CD4-positive, alpha-beta memory T cell (primary cell): ENCODE results near the gene CPLX1. TPM values are rescaled to one million over a fixed set of nuclear protein-coding genes. Genes with fewer than 3 reads are reported as not detected.

ENCODE experiments used
- CTCF ChIA-PET: fragments of 350-600 bp; sonication (Branson Sonifier 250); formaldehyde crosslinking; loops from one replicate; lab custom pipeline; 2021; ENCODE audit warnings: inconsistent platforms; ENCODE audit not compliant: partially characterized antibody; lab: Charles Lee
- POLR2A ChIA-PET: fragments of 350-600 bp; sonication (Branson Sonifier 250); formaldehyde crosslinking; loops from one replicate; lab custom pipeline; 2021; ENCODE audit not compliant: partially characterized antibody; lab: Charles Lee
- DNase-seq, 5 donors: peaks; one replicate each; pipeline versions ENCODE4 v3.0.0 to v3.0.0-alpha.2; 2020 to 2022; ENCODE audit warnings: mixed read lengths in 1 of 5
- H3K27ac ChIP-seq: one replicate; pipeline ENCODE4 v1.7.0; 2013; ENCODE audit warnings: low read depth, low read length
- H3K27me3 ChIP-seq: 2 replicates; pipeline ENCODE4 v1.7.0; 2013; ENCODE audit warnings: mild to moderate bottlenecking, low read length, moderate library complexity; ENCODE audit not compliant: insufficient read depth
- H3K36me3 ChIP-seq: 2 replicates; pipeline ENCODE4 v1.7.0; 2013; ENCODE audit warnings: mild to moderate bottlenecking, low read length, moderate library complexity; ENCODE audit not compliant: insufficient read depth
- H3K4me1 ChIP-seq: 2 replicates; pipeline ENCODE4 v1.7.0; 2013; ENCODE audit warnings: mild to moderate bottlenecking, low read length, moderate library complexity; ENCODE audit not compliant: insufficient read depth
- H3K4me3 ChIP-seq, 2 donors: one replicate each; pipeline ENCODE4 v1.7.0; 2013; ENCODE audit warnings: low read length in 2 of 2, mild to moderate bottlenecking in 1 of 2
- H3K9me3 ChIP-seq, 2 donors: one replicate each; pipeline ENCODE4 v1.7.0; 2013; ENCODE audit warnings: low read length in 2 of 2, control low read depth in 1 of 2; ENCODE audit not compliant: control insufficient read depth in 1 of 2
- H3K27ac Mint-ChIP-seq, 7 donors: one replicate each; pipeline ENCODE4 v1.8.0; 2020 to 2021; ENCODE audit warnings: mixed read lengths in 7 of 7, mild to moderate bottlenecking in 6 of 7, inconsistent platforms in 3 of 7, moderate library complexity in 3 of 7
- H3K27me3 Mint-ChIP-seq, 2 donors: one replicate each; pipeline ENCODE4 v1.8.0; 2020 to 2021; ENCODE audit warnings: mixed read lengths in 2 of 2
- H3K36me3 Mint-ChIP-seq, 2 donors: one replicate each; pipeline ENCODE4 v1.8.0; 2020 to 2021; ENCODE audit warnings: mixed read lengths in 2 of 2, inconsistent platforms in 1 of 2, mild to moderate bottlenecking in 1 of 2
- H3K4me1 Mint-ChIP-seq, 4 donors: one replicate each; pipeline ENCODE4 v1.8.0; 2020 to 2021; ENCODE audit warnings: mixed read lengths in 4 of 4, mild to moderate bottlenecking in 1 of 4
- H3K4me3 Mint-ChIP-seq, 8 donors: one replicate each; pipeline ENCODE4 v1.8.0; 2020 to 2021; ENCODE audit warnings: mixed read lengths in 8 of 8, mild to moderate bottlenecking in 7 of 8, moderate library complexity in 6 of 8, inconsistent platforms in 3 of 8
- H3K9me3 Mint-ChIP-seq, 8 donors: one replicate each; pipeline ENCODE4 v1.8.0; 2020 to 2021; ENCODE audit warnings: mixed read lengths in 8 of 8, mild to moderate bottlenecking in 5 of 8, inconsistent platforms in 3 of 8, moderate library complexity in 1 of 8
- intact Hi-C: fragments of 100-400 bp; cut with micrococcal nuclease; formaldehyde crosslinking; loops from one replicate; pipeline ENCODE4 v1.15.1; 2023
- polyA plus RNA-seq, 2 donors: library from polyadenylated mRNA; unstranded; fragments of 300-500 nt; fragmentation: Illumina TruSeq; gene quantifications; one replicate each; pipeline ENCODE4 v1.2.3, GENCODE V29; 2021
- total RNA-seq, 2 experiments: library from RNA; stranded (reverse); gene quantifications; one replicate each; pipeline ENCODE4 v1.2.3, GENCODE V29; 2021

The CPLX1 gene
- total and polyA plus RNA-seq, 4 experiments from 2014 or later, result 0.26 to 1.5 (median 0.64) TPM; not detected in 1

DNA sequence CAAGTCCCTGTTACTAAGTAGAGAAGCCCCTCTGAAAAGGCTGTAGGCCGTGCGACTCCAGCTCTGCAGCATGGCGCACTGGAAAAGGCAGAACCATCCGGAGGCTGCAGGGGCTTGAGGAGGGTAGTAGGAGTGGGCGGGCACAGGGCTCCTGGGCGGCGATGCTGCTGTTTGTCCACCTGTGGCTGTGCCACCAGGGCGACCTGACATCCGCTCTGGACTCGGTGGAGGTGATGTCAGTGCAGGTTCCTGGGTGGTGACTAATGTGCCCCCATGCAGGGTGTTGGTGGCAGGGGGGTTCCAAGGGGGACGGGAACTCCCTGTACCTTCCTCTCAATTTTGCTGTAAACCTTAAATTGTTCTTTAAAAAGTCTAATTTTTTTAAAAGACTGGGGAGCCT, 62.0 kb downstream of the CPLX1 start:
- peaks cover 20 to 52% (median 33%) of the 10 kb centered on the region in 4 donors for H3K4me1 Mint-ChIP-seq
- CTCF ChIA-PET, result interaction anchor here (1.5 to 1.6 kb wide), 2 partner anchors 21 to 23 kb away, joined by 3 to 4 read pairs; no protein-coding TSS in a partner anchor
- no peak for DNase-seq
- intact Hi-C loops, result no loop called here
- Histone ChIP-seq H3K27ac (no peak overlapping the region), H3K36me3 (peaks cover 20% of the 10 kb centered on the region), H3K4me1 (peaks cover 13% of the 10 kb centered on the region), H3K4me3 (no peak overlapping the region), H3K27me3 (no peaks in the 10 kb centered on the region), H3K9me3 (no peaks in the 10 kb centered on the region)
- H3K36me3 Mint-ChIP-seq, result peaks cover 41 to 45% of the 10 kb centered on the region in 2 donors
- H3K27ac Mint-ChIP-seq, result peak overlapping the region in 4 of 7 donors; percentile 6 to 64 (median 41)
- POLR2A ChIA-PET, result interaction anchor here (1.0 to 2.5 kb wide), 3 partner anchors 11 to 18 kb away, joined by 3 to 9 read pairs (median 4); no protein-coding TSS in a partner anchor
- peaks cover 0 to 8% (median 0%) of the 10 kb centered on the region in 8 donors for H3K9me3 Mint-ChIP-seq
- H3K27me3 Mint-ChIP-seq, result no peaks in the 10 kb centered on the region
- H3K4me3 Mint-ChIP-seq, result peak overlapping the region in 2 of 8 donors; percentile 6 to 50

DNA sequence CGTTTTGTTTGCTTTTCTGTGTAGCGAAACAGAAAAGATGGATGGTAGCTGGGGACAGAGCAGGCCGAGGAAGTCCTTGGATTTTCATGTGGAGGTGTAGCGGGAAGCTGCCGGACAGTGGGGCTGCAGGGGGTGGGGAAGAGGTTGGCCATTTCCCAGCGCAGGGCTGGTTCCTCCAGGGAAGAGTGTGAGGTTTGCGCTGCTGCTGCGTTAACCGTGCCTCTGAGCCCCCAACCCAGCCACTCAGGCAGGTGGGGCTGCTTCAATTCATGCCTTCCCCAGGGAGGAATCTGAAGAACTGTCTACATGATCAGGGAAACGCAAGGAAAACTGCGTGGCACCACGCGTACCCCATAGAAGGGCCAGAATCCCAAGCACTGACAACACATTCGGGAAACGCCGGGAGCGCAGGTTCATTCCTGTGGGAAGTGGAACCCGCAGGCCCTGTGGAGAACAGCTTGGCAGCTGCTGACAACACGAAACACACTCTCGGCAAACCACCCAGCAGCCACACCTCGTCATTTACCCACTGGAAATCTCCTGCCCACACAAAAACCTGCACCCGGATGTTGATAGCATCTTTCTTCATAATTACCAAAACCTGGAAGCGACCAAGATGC, 62.6 kb downstream of the CPLX1 start:
- peaks cover 20 to 52% (median 33%) of the 10 kb centered on the region in 4 donors for H3K4me1 Mint-ChIP-seq
- Histone ChIP-seq H3K9me3 (no peaks in the 10 kb centered on the region), H3K27ac (no peak overlapping the region), H3K4me3 (no peak overlapping the region), H3K27me3 (no peaks in the 10 kb centered on the region), H3K4me1 (peaks cover 13% of the 10 kb centered on the region), H3K36me3 (peaks cover 20% of the 10 kb centered on the region)
- CTCF ChIA-PET, result interaction anchor here (1.5 to 1.6 kb wide), 2 partner anchors 20 to 22 kb away, joined by 3 to 4 read pairs; no protein-coding TSS in a partner anchor
- H3K36me3 Mint-ChIP-seq, result peaks cover 39 to 45% of the 10 kb centered on the region in 2 donors
- intact Hi-C loops, result no loop called here
- POLR2A ChIA-PET, result interaction anchor here (1.0 to 2.5 kb wide), 3 partner anchors 12 to 18 kb away, joined by 3 to 9 read pairs (median 4); no protein-coding TSS in a partner anchor
- no peak for DNase-seq
- peak overlapping the region in 4 of 7 donors; percentile 25 to 78 (median 60) for H3K27ac Mint-ChIP-seq
- H3K27me3 Mint-ChIP-seq, result no peaks in the 10 kb centered on the region
- H3K9me3 Mint-ChIP-seq, result peaks cover 0 to 8% (median 0%) of the 10 kb centered on the region in 8 donors
- peak overlapping the region in 2 of 8 donors; percentile 6 to 50 for H3K4me3 Mint-ChIP-seq

DNA sequence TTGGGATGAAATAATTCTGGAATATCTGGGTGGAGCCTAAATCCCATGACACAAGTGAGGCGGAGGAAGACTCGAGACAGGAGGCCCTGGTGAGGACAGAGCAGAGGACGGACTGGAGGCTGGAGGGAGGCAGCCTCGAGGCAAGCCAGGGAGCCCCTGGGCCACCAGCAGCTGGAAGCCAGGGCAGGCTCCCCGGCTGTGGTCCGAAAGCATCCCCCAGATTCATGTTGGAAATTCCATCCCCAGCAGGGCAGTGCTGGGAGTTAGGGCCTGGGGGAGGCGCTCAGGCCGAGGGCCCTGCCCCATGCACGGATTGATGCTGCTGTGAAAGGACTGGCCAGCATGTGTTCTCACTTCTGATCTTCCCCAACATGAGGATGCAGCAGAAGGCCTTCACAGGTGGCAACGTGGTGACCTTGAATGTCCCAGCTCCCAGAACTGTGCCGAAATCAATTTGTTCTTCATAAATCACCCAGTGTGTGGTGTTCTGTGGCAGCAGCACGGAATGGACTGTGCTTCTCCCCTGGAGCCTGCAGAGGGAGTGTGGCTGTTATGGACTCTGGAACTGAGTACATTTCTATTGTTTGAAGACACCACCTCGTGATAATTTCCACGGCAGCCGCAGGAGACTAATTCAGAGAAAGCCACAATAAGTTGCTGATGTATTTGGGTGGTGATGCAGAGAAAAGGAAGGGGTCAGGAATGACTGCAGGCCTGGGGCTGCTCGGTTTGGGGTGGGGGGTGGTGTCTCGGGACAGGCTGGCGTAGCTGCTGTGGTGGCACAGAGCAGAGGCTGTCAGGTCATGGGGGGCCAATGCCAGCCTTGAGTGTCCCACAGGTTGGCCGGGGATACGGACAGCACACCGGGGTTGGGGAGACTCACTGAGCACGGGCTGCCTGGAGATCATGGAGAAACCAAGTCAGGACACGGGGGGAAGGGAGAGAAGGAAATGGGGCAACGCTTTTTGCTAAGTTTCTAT, 63.4 kb downstream of the CPLX1 start:
- H3K4me1 Mint-ChIP-seq, result peaks cover 20 to 52% (median 30%) of the 10 kb centered on the region in 4 donors
- CTCF ChIA-PET, result interaction anchor here (1.5 to 1.6 kb wide), 2 partner anchors 20 to 22 kb away, joined by 3 to 4 read pairs; no protein-coding TSS in a partner anchor
- Histone ChIP-seq H3K4me1 (peaks cover 13% of the 10 kb centered on the region), H3K9me3 (no peaks in the 10 kb centered on the region), H3K4me3 (no peak overlapping the region), H3K36me3 (peaks cover 17% of the 10 kb centered on the region), H3K27me3 (no peaks in the 10 kb centered on the region), H3K27ac (no peak overlapping the region)
- intact Hi-C loops, result no loop called here
- peak overlapping the region in 6 of 7 donors; percentile 29 to 91 (median 69) for H3K27ac Mint-ChIP-seq
- peaks cover 35 to 42% of the 10 kb centered on the region in 2 donors for H3K36me3 Mint-ChIP-seq
- H3K27me3 Mint-ChIP-seq, result no peaks in the 10 kb centered on the region
- H3K9me3 Mint-ChIP-seq, result peaks cover 0 to 8% (median 0%) of the 10 kb centered on the region in 8 donors
- peak overlapping the region in 2 of 8 donors; percentile 6 to 16 for H3K4me3 Mint-ChIP-seq
- POLR2A ChIA-PET, result interaction anchor here (1.4 to 2.5 kb wide), 2 partner anchors 16 to 19 kb away, joined by 3 to 9 read pairs; no protein-coding TSS in a partner anchor
- DNase-seq, result no peak

DNA sequence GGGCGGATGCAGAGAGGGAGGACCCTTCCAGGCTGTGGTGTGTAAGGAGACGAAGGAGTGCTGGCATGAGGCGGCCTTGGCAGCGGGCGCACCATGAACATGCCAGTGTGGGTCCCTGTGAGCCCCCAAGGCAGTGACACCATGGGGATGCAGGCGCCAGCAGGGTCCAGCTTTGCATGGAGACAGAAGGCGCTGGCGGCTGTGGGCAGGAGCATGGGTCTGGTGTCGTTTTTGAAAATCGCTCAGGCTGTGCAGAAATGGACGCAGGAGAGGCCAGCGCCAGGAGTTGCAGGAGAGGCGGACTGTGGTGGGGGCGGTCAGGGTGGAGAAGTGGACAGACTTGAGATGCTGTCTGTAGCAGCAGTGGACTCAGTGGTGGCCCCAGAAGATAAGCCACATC, 64.2 kb downstream of the CPLX1 start:
- Mint-ChIP-seq H3K27ac (peak overlapping the region in 4 of 7 donors; percentile 13 to 92 (median 64)), H3K36me3 (peaks cover 30 to 39% of the 10 kb centered on the region in 2 donors), H3K27me3 (no peaks in the 10 kb centered on the region), H3K4me1 (peaks cover 20 to 52% (median 28%) of the 10 kb centered on the region in 4 donors), H3K4me3 (peak overlapping the region in 1 of 8 donors; percentile 47), H3K9me3 (peaks cover 0 to 6% (median 0%) of the 10 kb centered on the region in 8 donors)
- Histone ChIP-seq H3K36me3 (peaks cover 13% of the 10 kb centered on the region), H3K27me3 (no peaks in the 10 kb centered on the region), H3K9me3 (no peaks in the 10 kb centered on the region), H3K4me1 (peaks cover 13% of the 10 kb centered on the region), H3K4me3 (no peak overlapping the region), H3K27ac (no peak overlapping the region)
- ChIA-PET CTCF (no interaction called here), POLR2A (no interaction called here)
- intact Hi-C loops, result no loop called here
- DNase-seq, result no peak

DNA sequence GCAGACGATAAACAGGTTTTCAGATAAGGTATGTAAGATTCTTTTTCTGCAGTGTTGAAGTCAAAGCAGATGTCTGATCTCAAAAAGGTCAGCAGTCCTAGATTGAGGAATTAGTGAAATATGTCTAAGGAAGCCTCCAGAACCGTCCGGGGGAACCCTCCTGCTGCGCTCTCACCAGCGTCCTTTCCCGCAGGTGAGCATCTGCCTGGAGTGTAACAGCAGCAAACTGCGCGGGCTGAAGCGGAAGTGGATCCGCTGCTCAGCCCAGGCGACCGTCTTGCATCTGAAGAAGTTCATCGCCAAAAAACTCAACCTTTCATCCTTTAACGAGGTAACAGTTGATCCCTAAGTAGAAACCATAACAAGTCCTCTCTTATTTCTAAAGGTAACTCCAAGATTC, 64.8 kb downstream of the CPLX1 start:
- H3K4me3 ChIP-seq, result no peak overlapping the region
- H3K36me3 ChIP-seq, result peaks cover 13% of the 10 kb centered on the region
- H3K27ac ChIP-seq, result no peak overlapping the region
- no peaks in the 10 kb centered on the region for H3K9me3 ChIP-seq
- H3K36me3 Mint-ChIP-seq, result peaks cover 25 to 35% of the 10 kb centered on the region in 2 donors
- no peak for DNase-seq
- H3K4me1 ChIP-seq, result peaks cover 13% of the 10 kb centered on the region
- H3K27ac Mint-ChIP-seq, result peak overlapping the region in 2 of 7 donors; percentile 48 to 92
- H3K9me3 Mint-ChIP-seq, result peaks cover 0 to 5% (median 0%) of the 10 kb centered on the region in 8 donors
- H3K27me3 ChIP-seq, result no peaks in the 10 kb centered on the region
- H3K27me3 Mint-ChIP-seq, result no peaks in the 10 kb centered on the region
- ChIA-PET CTCF (interaction anchor here (0.6 kb wide), 1 partner anchor 49 kb away, joined by 3 read pairs; no protein-coding TSS in a partner anchor), POLR2A (no interaction called here)
- H3K4me3 Mint-ChIP-seq, result no peak overlapping the region
- intact Hi-C loops, result no loop called here
- H3K4me1 Mint-ChIP-seq, result peaks cover 20 to 49% (median 28%) of the 10 kb centered on the region in 4 donors

DNA sequence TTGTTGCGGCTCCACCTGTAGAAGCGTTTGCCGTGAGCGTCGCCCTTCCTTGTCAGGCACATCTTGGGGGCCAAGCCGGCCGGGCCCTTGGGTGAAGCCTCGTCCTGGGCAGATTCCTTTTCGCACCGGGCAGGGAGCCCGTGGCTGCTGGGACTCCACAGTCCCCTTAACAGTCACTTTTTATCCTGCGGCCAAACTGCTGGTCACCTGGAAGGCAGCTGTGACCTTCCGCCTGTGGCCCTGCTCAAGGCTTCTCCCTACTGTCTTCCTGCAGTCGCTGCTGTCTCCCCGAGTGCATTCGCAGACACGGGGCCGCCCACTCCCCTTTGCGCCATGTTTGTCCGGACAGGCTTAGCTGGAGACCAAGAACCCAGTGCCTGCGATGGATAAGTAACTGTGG, 65.3 kb downstream of the CPLX1 start:
- Histone ChIP-seq H3K4me1 (peaks cover 13% of the 10 kb centered on the region), H3K27ac (no peak overlapping the region), H3K27me3 (no peaks in the 10 kb centered on the region), H3K4me3 (no peak overlapping the region), H3K9me3 (no peaks in the 10 kb centered on the region), H3K36me3 (peaks cover 13% of the 10 kb centered on the region)
- peaks cover 22 to 31% of the 10 kb centered on the region in 2 donors for H3K36me3 Mint-ChIP-seq
- intact Hi-C loops, result no loop called here
- CTCF ChIA-PET, result interaction anchor here (0.6 kb wide), 1 partner anchor 49 kb away, joined by 3 read pairs; no protein-coding TSS in a partner anchor
- DNase-seq, result no peak
- peaks cover 0 to 5% (median 0%) of the 10 kb centered on the region in 8 donors for H3K9me3 Mint-ChIP-seq
- peak overlapping the region in 1 of 7 donors; percentile 57 for H3K27ac Mint-ChIP-seq
- H3K4me3 Mint-ChIP-seq, result no peak overlapping the region
- POLR2A ChIA-PET, result no interaction called here
- peaks cover 20 to 48% (median 28%) of the 10 kb centered on the region in 4 donors for H3K4me1 Mint-ChIP-seq
- no peaks in the 10 kb centered on the region for H3K27me3 Mint-ChIP-seq
